GM21390 (cell line): ENCODE data around the gene THEMIS2.

Source experiments
- ATAC-seq: cut with Tn5 transposase; IDR thresholded peaks from one replicate; pipeline ENCODE4 v1.9.1; 2021; ENCODE audit not compliant: unreplicated experiment

The THEMIS2 gene

GRCh38 chr1:27885114-27885528 lies 12.8 kb downstream of the THEMIS2 start:
- no peak for ATAC-seq

DNA sequence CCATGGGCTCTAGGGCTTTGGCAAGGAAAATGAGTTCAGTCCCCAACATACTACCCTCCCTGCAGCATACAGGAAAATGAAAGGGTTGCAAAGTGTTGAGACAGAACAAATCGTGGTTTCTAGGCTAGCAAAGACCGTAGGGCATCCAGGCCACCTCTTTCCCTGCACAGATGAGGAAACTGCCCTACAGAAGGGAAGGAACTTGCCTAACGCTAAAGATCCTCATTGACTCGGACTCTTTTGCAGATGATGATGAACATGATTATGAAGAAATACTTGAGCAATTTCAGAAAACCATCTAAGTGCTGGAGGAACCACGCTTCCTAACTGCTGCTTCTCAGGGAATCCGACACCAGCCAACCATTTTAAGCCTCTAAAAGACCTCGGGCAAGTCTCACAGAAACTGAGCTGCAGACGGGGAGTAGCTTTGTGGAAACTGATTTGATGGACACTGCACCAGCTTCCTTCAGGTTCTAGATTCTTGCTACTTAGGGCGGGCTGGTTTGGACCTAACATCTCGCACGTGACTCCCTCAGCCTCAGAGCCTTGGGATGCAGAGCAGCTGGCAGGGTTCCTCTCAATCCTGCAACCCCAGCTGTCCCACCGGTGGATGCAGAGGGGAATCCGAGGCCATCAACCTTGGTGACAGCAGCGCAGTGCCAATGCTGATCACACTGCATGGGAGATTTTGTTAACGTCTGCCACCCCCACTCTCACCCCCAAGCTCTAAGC lies 13.4 kb downstream of the THEMIS2 start:
- no peak for ATAC-seq

DNA sequence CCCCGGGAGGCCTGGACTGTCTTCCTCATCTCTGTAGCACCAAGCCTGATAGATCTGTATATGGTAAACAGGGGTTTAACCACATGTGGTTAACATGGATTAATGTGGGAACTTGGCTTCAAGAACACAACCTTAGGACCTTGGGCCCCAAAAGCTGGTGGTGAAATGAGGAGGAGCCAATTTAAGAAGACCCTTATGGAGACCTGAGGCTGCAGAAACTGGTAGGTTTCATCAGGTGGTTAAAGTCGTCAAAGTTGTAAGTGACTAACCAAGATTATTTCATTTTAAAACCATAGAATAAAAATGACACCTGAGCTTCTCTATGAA lies 14.0 kb downstream of the THEMIS2 start:
- ATAC-seq, result no peak

DNA sequence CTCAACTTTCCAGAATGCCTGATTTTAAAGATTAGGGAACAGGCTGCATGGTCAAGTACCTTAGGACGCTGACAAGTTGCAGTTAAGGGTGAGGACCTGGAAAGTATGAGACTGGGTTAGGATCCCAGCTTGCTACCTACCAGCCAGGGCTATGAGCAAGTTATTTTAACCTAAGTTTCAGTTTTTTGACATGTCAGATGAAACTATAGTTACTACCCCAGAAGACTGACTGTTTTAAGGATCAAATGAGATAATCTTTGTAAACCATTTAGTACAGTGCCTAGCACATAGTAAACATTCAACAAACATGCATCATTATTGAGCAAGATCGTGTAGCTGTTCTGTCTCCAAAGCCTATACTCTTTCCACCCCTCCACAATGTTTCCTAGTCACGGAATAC lies 14.4 kb downstream of the THEMIS2 start:
- no peak for ATAC-seq

DNA sequence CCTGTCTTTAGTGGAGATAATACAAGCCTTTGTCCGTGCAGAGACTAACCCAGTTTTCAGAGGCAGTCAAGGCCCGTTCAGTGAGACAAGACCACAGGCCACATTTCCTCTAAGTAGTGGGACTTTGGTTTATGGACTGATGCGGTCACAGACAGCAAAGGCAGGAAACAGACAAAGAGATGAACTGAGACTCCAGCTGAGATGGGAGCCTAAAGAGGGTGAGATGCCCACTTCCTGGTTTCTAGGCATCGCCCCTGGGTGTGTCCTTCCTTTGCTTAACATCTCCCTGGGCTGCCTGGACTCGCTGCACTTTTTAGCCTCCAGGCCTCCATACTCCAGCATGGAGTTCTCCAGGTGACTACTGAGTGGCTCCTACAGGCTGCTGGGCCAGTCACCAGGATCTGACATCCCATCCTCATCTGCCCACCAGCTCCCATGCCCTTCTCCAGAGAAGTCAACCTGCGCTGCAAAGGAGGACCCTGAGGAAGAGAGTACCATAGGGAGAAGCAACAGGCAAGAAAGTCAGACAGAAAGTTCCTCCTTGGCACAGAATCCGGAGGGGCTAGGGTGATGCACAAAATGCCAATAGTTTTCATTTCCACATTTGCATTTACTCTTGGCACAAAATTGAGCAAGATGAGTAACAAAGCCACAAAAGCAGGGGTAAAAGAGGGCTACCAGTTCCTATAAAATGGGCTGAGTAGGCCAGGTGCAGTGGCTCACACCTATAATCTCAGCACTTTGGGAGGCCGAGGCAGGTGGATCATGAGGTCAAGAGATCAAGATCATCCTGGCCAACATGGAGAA lies 15.1 kb downstream of the THEMIS2 start:
- ATAC-seq, result no peak

- no peak for ATAC-seq
Measured at GRCh38 chr1:27889506-27889905, 17.2 kb downstream of the THEMIS2 start.

DNA sequence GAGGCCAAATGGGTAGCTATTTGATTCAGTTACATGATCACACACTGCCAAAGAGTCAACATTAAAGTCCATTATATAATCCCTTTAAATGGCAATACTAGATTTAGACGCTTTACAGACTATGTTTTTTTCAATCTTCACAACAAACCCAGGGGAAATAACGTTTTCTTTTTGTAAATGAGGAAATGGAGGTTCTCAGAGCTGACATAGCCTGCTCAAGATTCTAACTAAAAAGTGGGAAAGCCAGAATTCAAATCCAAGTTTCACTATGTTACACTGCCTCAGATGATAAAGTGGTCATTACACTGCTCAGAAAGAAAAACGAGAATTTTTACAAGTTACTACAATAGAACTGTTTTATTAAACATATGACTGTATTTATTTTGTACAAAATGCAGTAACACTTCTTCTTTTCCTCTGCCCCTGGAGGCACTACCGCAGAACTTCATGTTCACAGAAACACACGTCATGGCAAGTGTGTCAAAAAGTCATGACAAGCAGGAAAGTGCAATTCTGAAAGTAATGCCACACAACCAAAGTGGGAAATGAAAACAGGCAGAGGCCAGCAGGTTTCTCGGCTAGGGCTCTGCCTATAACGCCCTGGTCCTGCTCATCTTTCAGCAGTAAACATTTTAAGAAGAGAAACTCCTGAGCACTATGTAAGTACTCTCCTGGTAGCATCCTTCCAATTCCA lies 19.0 kb downstream of the THEMIS2 start:
- ATAC-seq, result no peak

- ATAC-seq, result no peak
Measured at GRCh38 chr1:27894521-27894920, 22.2 kb downstream of the THEMIS2 start.

GRCh38 chr1:27906759-27907158 lies 34.4 kb downstream of the THEMIS2 start:
- ATAC-seq, result no peak

- no peak for ATAC-seq
Measured at GRCh38 chr1:27912429-27912828, 40.1 kb downstream of the THEMIS2 start.

DNA sequence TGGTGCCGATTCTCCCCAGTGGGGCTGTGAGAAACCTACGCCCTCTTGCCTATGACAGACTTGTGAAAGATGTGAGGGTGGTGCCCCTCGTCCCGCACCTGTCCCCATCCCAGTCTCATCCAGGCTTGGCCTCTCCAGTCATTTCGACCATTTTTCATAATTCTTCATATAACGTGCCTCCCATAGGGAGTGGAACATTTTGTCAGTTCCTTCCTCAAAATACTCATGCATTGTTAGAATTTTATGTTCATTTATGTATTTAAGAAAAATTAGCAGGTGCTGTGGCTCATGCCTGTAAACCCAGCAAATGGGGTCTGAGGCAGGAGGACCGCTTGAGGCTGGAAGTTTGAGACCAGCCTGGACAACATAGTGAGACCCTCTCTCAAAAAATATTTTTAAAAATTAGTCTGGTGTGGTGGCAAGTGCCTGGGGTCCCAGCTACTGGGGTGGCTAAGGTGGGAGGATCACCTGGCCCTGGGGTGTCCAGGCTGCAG lies 42.8 kb downstream of the THEMIS2 start:
- ATAC-seq, result no peak

- no peak for ATAC-seq
Measured at GRCh38 chr1:27922272-27922671, 49.9 kb downstream of the THEMIS2 start.

DNA sequence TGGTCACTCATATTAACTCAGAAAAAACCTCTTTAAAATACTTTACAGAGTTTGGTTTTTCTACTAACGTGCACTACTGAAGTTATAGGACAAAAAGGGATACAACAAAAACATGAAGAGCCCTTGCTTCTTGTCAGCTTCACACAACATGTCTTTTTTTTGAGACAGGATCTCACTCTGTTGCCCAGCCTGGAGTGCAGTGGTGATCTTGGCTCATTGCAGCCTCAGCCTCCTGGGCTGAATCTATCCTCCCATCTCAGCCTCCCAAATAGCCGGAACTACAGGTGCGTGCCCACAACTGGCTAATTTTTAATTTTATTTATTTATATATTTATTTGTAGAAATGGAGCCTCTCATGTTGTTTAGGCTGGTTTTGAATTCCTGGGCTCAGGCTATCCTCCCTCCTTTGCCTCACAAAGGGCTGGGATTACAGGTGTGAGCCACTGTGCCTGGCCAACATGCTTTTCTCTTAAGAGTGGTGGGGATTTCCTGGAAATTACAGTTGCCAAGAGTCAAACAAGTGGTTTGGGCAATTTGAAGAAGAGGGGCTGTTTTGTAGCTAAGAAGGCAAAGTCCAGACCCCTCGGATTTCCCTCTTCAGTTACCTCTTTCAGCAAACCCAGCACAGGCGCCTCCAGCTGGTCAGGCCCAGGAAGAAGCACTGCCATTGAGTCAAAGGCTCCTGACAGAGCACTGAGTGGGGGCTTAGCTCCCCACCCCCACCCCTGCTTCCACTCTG lies 56.0 kb downstream of the THEMIS2 start:
- no peak for ATAC-seq

DNA sequence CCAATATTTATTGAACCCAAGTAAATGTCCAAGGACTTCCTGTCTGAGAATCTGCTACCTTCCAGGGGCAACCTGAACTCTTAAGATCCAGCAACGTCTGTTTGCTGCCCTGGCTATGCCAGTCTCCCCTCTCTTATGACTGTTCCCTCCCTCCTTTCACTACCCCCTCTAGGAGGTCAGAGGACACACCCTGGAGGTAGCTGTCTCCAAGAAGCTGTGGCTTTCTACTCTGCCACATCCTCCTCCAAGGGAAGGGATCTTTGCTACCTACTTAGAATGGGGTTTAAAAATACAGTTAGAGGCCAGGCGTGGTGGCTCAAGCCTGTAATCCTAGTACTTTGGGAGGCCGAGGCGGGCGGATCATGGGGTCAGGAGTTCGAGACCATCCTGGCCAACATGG lies 58.8 kb downstream of the THEMIS2 start:
- ATAC-seq, result no peak

DNA sequence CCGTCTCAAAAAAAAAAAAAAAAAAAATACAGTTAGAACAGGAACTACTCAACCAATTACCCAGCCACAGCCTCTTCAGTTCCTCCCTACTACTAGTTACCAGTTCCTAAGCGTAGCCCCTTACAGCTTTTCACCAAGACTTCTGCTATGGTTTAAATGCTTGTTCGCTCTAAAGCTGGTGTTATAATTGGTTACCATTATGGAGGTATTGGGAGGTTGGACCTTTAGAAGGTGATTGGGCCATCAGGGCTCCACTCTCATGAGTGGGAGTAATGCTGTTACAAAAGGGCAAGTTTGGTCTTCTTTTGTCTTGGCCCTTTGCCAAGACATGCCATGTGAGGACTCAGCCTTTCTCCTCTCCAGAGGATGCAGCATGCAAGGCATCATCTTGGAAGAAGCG lies 59.4 kb downstream of the THEMIS2 start:
- ATAC-seq, result no peak

- ATAC-seq, result no peak
Measured at GRCh38 chr1:27934818-27935549, 62.6 kb downstream of the THEMIS2 start, which contains the start of gene SMPDL3B. SMPDL3B (plus strand) TSS chr1:27935000; CDS start chr1:27935184, 184 bp downstream.

DNA sequence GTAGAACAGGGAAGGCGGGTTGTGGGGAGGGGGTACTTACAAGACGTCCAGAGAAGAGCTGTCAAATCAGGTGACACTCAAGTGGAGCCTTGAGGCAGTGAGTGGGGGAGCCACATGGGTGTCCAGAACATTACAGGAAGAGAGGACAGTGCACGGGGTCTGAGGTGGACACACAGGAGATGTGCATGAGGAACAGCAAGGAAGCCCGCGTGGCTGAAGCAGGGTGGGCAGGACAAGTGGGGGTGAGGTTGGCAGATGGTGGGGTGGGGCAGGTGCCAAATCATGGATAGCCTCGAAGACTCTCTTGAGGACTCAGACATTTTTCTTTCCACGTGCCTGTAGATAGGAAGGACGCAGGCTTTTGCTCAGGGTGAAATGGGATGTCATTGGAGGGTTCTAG lies 63.4 kb downstream of the THEMIS2 start:
- no peak for ATAC-seq
